Measurements from ENCODE around the gene PLPP3.

The PLPP3 gene

DNA sequence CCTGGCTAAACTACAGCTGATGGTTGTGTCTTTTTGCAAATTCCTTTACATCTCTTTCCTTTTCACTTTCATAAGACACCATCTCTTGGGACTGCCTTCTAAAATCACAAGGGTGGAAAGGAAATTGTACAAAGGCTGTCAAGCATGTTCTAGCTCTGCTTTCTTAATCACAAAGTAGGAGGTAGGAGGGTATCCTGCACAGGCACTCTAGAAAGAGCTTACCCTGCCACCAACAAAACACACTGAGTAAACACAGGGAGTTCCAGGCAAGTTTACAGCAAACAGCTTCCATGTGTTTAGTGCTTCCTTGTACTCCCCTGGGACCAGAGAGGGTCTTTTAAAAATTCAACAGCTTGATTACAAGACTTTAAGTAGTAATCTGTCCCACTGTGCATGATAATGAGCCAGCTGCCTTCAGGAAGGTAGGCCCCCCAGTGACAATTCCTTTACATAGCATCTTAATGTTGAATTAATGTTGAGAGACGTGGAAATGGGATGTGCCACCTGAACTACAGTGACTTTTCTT, 2.4 kb downstream of the PLPP3 start:
- no peak for DNase-seq (ENCODE audit: low read depth)

DNA sequence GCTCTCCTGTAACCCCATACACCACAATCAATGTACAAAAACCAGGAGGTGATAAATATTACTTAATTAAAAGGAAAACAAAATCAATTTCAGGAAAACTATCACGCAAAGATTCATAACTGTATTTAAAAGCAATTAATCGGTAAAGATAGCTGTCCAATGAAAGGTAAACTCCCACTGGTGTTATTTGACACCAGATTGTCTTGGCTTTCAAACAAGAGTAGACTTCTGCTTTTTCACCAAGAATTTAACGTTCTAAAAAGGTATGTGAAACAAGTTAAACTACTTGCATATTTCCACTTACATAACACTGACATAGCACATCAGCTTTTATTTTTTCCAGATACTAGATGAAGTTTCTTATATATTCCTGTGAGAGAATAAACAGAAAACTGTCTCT, 3.5 kb downstream of the PLPP3 start:
- DNase-seq (ENCODE audit: low read depth), result no peak

DNA sequence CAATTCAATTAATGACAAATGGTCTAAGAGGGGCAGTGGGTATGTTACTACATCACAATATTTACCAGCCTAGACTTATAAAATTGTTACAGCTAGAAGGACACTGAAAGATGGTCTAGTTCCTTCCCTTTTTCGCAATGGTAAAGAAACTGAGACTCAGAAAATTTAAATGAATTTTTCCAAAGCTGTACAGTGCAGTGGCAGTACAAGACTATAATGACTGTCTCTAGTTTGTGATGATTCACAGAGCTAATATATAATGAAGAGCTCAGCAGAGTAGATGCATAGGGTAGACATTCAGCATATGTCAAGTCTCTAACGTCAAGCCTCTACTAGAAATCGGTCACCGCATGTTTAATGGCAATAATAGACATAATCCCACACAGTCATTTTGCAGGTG, 4.6 kb downstream of the PLPP3 start:
- no peak for DNase-seq (ENCODE audit: low read depth)

DNA sequence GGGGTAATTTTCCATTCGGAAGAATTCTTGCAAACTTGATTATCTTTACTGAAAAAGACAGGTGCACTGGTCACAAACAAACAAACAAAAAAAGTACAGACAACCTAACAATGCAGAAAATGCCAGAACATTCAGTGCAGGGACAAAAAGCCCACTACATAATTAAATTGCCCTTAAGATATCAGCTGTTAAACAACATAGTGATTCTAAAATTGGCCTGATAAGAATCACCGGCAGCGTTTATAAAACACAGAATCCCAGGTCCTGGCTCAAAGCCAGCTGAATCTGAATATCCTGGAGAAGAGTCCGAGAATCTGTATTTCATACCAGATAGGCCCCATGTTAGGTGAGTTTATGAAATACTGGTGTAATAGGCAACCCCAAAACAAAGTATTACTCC, 6.1 kb downstream of the PLPP3 start:
- DNase-seq (ENCODE audit: low read depth), result no peak

DNA sequence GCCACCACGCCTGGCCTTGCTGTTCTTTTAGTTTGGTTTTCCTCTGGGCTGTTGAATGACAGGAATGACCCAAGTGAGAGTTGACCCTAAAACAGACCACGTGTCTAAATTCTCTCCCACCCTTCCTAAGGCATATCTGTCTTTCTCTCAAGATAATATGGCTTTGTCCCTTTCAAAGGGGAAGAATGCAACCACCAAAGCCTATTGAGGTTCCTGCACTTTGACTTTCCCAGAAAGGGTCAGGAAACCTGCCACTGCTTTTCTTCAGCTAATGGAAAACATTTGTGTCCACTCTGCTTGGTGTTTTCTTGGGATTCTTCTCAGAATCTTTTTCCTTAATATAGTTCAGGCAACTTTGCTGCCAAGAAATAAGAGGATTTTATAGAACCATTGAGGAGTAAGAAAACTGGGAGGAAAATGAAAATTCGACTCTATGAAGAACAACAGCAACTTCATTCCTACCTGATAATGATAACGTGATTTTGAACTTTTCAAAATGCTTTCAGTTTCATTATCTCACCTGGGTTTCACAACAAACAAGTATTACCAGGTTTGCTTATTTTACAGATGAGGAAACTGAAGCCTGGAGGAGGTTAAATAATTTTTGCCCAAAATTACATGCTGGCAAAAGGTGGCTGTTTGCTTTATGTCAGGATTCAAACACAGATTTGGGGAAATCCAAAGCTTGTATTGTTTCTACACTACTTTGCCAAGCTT, 6.9 kb downstream of the PLPP3 start:
- no peak for DNase-seq (ENCODE audit: low read depth)

DNA sequence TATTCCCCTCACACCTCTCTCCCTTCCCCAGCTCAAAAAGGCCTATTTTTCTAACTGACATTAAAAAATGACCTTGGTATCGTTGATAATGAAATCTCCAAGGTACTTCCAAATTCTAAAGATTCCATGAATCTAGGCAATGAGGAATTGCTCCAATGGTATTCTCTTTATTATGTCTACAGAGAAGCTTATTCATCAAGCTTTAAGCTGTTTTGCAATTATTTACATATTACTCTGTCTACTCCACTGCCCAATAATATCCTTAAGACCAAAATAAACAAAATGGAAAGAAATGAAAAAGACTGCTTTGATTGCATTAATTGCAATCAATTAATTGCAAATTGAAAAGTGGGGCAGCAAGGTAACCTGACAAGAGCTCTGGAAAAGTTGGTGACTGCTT, 7.9 kb downstream of the PLPP3 start:
- no peak for DNase-seq (ENCODE audit: low read depth)

DNA sequence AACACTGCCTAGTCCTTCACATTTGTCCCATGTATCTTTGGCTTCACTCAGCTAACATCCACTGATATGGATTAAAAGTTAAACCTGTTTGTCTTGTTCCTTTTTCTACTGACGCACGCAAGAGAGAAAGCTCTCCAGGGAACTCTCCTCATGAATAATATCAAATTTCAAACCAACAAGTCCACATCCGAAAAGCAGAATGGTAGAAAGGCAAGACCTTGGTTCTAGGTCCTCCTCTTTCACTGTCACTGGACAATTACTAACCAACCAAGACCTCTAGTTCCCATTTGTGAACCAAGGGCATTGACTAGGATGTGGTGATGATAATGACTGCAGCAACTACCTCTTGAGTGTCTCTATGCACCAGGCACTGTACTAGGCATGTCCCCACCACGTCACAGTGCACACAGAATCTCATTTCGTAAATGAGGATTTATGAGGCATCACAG, 8.4 kb downstream of the PLPP3 start:
- DNase-seq (ENCODE audit: low read depth), result no peak

DNA sequence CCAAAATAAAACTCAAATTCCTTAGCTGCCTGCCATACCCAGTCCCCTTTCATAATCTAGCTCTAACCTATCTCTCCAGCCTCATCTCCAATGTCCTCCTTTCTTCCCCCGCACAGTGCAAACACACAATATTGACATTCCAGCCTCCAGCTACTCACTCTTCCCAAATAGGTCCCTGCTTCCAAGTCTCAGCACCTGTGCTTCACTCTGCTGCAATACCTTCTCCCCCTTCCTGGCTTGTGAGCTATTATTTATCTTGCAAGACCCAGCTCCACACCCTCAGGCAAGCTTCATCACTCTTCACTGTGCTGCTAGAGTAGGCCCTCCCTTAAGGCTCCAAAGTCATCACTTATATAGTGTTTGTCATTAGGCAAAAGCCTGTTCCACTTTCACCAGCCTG, 9.7 kb downstream of the PLPP3 start:
- no peak for DNase-seq (ENCODE audit: low read depth)

DNA sequence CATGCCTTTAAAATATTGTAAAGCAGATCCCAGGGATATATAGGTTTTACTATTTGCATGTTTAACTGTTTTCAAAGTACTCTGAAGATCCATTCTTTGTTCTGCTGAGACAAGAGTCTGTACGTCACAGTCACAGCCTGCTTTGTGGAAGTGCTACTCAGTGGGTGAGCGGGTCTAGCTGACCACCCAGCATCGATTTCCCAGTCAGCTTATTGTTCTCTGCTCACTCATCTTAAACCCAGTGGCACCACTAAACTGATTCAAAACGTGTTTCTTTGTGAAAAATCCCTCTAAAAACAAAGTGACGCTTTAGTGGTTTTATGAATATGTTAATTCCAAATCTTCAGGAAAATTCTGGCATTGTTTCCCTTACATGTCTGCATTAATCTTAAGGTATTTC, 12.4 kb downstream of the PLPP3 start:
- DNase-seq (ENCODE audit: low read depth), result no peak

DNA sequence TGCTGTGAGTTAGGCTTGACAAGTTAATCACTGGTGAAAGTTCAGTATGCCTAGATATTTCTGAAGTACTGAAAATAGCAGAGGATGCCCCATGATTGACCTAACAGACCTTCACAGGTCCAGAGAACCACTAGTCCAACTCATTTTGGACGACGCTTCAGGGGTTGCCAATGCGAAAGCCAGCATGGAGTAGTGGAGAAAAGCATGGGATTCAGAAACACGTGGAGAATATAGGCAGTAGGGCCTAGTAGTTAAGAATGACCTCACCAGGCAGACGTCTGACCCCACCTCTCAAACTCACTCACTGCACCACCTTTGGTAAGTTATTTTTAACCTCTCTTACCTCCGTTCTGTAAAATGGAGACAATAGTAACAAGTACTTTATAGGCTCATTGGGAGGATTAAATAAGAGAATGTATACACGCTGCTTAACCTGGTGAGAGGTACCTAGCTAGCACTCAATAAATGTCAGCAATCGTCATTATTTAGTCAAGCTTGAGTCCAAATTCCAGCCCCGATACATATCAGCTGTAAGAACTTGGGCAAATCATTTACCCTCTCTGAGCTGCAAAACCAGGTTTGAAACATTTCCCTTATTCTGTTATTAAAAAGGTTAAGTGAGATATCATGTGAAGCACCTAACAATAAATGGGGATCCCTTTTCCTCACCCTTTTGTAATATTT, 13.2 kb downstream of the PLPP3 start:
- DNase-seq (ENCODE audit: low read depth), result no peak

DNA sequence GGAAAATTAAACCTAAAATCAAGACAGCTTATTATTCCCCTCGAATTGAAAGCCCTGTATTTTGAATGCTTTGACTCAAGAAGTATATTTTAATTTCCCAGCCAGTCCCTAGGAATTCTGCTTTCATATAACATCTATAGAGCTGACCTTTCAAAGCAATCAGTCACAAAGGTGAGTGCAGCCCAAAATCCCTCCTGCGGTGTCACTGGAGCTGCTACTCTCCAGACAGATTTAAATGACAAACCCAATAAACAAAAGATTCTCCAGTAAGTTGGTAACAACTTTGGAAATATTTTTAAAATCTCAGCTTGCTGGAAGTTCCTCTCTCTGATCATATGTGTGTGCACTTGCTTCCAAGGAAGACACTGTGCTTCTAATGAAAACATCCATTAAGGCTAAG, 14.7 kb downstream of the PLPP3 start:
- DNase-seq (ENCODE audit: low read depth), result no peak

DNA sequence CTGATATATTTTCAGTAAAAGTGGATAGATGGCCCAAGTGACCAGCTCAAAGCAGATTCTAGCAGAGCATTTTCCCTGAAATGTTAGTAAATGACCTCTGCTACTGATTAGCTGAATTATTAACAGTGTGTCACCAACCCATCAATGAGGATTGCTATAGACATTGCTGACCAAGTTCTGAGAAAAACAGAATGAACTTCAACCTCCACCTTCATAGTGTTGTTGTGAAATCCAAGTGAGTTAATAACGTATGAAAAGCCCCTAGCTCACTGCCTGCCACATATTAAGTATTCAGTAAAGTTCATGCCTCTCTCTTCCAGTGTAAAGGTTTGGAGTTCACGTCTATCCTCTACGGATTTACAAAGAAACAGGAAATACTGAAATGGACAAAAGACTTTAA, 15.8 kb downstream of the PLPP3 start:
- no peak for DNase-seq (ENCODE audit: low read depth)

DNA sequence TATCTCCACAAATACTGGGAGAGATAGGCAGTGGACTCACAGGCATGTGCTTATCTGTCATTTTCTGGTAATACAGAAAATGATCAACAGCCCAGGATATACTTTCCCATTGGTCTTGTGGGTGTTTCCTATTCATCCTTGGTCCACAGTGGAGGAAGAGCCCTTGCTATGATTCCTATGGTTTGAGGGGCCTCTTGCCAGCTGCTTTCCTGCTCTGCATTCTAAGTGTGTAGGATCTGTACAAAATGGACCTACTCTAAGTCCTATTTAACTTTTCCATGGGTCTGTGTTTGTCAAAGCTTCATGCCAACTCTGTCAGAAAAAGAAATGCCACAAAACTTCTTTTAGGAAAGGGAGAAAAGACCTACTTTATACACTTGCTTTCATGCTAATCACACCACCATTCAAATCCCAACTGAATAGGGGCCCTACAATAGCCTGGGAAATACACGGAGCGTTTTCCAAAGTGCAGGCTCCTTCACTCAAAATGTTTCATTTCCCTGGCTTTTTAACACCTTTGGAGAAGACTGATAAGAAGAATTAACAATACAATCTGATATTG, 16.4 kb downstream of the PLPP3 start:
- DNase-seq (ENCODE audit: low read depth), result no peak

DNA sequence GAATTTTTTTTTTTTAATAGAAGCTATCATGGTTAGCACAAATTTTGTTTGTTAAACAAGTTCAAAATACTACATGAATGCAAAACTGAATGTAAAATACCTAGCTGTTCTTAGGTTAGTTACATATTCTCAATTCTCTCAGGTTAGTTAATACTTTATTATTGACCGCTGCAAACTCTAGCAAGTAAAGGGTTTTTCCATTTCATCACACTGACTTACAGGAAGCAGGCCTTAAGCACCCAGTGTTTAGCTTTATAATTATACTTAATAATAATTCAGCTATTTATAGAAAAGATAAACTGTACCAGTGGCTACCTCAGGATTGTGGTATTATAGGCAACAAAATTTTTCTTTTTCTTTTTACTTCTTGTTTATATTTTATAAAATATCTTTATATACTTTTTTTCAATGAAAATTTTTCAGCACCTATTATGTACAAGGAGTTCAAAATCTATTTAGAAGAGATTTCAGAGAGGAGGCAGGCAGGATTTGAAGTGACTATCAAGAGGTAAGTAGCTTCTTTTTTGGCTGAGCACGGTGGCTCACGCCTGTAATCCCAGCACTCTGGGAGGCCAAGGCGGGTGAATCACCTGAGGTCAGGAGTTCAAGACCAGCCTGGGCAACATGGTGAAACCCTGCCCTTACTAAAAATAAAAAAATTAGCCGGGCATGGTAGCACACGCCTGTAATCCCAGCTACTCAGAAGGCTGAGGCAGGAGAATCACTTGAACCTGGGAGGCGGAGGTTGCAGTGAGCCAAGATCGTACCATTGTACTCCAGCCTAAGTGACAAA, 17.9 kb downstream of the PLPP3 start:
- DNase-seq (ENCODE audit: low read depth), result no peak

DNA sequence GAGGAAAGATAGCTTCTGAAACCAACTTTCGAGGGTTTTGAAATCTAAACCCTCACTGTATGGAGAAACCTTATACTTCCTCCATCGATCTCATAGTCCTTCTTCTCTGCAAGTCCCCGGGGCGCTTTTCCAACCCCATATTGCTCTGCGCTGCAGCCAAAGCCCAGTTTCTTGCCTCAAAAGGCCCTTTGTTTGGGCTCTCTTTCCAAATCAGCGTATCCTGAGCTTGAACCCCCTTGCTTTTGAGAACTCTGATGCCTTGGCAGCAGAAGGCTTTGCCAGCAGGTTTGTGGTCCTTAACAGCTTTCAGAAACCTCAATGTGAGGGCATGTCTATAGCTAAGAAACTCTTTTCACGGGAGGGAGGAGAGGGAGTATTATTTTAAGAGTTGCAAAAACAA, 21.6 kb downstream of the PLPP3 start:
- DNase-seq (ENCODE audit: low read depth), result no peak

DNA sequence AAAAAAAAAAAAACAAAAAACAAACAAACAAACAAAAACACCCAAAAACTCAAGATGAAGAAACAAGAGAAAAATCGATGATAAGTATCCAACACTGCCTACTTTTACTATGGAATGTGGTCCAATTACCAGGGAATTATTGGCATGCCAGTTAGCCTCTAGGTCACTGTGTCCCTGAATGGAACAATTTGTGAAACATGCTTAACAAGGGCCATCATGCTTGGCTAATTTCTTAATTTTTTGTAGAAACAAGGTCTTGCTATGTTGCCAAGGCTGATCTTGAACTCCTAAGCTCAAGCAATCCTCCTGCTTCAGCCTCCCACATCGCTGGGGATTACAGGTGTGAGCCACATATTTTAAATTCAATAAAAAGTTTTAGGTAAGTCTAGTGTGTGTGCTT, 23.9 kb downstream of the PLPP3 start:
- DNase-seq (ENCODE audit: low read depth), result no peak

DNA sequence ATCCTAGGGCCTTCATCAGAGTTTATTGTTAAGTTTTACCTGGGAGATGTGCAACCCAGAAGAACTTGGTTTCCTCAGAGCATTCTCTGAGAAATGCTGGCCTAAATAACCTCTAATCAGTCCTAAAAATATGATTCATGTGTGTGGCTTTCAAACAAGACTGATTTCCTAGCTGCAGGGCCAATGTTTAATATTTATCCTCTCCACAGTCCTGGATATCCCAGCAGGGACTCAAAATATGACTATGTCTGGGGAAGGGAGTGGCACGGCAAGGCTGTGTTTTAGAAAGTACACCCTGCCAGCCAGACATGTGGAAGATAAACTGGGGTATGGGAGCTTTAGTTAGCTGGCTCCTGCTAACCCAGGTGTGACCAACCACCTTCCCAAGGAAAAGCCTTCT, 26.3 kb downstream of the PLPP3 start:
- DNase-seq (ENCODE audit: low read depth), result no peak

DNA sequence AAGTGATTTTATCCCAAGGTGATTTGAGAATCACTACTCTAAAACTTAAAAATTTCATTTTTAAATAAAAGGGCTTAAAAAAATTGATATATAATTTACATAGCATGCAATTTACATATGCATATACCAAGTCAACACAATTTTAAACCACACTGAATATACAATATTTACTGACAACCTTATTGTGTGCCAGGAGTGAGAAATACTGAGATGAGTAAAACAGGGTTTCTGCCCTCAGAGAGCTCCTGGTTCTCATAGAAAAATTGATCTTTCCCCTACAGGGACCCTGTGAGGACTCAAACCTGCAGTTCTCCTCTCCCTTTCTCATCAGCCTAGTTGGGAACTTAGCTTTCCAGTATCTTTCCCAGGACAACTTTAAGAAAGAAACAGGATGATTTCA, 27.0 kb downstream of the PLPP3 start:
- no peak for DNase-seq (ENCODE audit: low read depth)

DNA sequence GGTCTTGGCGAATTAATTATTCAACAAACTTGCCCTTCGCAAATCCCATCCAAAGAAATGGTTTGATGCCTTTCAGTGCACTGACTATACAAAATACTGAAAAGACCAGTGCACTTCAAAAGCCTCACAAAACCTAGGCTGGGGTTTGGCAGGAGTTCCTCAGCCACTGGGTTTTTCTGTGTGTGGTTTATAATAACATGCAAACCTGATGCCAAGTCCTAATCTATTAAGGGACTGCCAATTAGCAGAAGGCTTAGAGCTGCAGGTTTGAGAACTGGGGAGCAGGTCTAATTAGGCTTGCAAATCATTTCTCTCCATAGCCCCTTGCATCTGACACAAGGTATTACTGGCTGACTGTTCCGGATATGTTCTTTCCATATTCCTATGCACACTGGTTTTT, 27.7 kb downstream of the PLPP3 start:
- no peak for DNase-seq (ENCODE audit: low read depth)

DNA sequence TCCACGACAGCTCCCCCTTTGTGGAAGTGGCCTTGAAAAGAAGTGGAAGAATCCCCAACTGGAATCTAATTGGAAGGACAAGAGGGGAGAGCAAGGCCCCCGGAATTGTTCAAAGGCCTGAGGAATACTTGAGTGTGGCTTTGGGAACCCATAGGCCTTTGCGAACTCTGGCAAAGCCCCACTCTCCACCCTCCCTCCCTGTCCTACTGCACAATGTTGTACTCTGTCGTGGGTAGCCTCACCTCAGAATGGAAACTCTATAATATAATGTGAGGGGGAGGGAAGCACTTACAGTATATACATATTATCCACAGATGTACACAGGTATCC, 28.5 kb downstream of the PLPP3 start:
- no peak for DNase-seq (ENCODE audit: low read depth)

DNA sequence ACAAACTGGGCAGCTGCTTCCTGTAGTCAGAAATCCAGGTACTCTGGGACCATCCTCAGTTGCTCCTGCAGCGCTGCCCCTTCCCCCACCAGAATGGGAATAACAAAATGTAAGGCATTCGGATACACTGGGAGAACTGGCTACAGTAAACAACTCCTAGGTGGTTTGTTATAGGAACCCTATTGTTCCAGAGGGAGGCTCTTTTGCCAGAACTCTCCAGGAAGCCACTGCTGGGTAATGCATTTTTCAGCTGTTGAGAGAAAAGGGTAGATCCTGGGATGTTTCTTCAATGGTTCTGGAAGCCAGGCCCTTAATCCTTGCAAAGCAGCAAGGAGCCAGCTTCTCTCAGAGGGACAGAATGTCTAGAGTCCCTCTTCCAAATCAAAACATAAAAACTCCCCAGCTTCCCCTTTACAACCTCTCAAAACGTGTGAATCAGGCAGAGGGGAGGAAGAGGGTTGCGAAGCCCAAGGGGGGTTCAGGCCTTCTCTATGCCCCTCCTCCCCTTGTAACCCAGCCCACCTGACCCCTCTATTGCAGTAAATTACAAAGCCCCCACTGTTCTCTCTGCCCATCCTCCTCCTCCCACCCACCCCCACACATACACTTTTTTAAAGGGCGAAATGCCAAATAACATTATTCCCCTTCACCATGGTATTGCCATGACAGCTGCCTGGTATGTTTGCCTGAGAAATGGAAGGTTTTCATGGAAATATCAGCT, 29.1 kb downstream of the PLPP3 start:
- no peak for DNase-seq (ENCODE audit: low read depth)

DNA sequence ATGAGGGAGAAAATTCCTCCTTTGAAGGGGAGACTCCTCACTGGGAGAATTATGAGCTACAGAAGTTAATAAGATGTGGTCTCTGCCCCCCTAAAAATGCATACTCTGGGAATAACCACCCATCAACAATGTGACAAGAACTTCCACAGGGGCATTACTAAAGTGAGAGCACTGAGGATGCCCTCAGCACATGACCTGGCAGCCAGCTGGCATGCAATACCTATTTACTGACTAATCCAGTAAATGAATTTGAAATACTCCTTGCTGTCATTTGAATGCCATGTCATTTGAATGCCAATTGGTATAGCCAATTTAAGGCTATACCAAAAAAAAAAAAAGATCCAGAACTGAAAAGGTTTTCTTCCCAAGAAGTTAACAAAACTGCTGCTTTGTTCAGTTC, 30.8 kb downstream of the PLPP3 start:
- DNase-seq (ENCODE audit: low read depth), result no peak
